Glomerular visceral epithelial cell (primary cell): ENCODE measurements around the gene LNP1.
"Not testable (repeated sequence)": the region's sequence is repeated elsewhere in the genome, so short reads cannot be mapped to it uniquely, and the experiment has no call there.

Source experiments
- DNase-seq: peaks from one replicate; pipeline ENCODE4 v3.0.0-alpha.2; 2016; ENCODE audit errors: extremely low spot score

The LNP1 gene, protein sequence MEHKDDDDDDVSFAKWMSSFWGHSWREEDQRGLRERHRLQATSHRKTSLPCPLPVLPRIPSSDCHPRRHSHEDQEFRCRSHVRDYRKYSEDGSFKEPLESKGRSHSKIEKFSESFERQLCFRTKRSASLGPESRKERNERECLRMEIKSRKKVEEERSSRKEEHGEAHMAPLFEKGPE

DNA sequence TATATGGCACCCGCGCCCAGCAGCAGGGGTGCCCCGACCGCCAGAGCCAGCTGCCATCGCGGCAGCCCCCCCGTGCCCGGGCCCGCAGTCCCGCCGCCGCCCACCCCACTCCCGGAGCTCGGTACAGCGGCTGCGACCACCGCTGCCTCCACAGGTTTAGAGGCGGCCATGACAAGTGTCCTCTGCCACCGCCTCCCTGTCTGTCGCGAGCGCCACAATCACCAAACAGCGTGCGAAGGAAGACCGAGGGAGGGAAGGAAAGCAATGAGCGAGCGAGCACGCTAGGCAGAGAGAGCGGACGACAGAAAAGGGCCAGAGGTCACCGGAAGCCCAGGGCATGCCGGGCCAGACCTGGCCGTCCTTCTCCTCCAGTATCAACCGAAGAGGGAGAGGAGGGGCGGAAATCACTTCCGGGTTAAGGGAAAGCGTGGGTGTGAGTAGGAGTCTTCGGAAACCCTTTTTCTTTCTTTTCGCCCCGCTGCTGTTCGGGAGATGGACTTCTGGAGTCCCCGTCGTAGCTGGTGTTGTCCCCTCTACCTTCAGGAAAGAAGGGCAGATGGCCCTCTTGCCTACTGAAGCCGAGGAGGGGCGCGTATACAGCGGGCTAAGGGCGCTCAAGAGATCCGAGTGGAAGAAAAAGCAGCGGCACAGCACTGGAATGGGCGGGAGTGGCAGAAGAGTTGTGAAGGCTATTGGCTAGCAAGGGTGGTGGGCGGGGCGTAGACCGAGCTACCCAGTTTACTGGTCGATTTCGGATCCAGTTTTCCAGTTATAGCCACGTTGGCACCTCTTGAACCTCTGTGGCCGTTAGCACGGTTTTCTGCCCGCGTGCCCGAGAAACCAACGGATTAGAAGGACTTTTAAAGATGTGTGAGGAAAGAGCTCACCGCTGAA lies at the start of gene LNP1, which contains the start of gene TOMM70:
Gene LNP1 (plus strand): TSS at position 760 of the 894 bp plus-strand sequence. CDS start 28,191 bp downstream, outside the sequence.
Gene TOMM70 (minus strand): TSS at position 310 of the 894 bp plus-strand sequence. CDS start 140 bp downstream, at position 170.
- peak; percentile 94 for DNase-seq

DNA sequence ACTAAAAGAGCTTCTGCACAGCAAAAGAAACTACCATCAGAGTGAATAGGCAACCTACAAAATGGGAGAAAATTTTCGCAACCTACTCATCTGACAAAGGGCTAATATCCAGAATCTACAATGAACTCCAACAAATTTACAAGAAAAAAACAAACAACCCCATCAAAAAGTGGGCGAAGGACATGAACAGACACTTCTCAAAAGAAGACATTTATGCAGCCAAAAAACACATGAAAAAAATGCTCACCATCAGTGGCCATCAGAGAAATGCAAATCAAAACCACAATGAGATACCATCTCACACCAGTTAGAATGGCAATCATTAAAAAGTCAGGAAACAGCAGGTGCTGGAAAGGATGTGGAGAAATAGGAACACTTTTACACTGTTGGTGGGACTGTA lies 49.6 kb upstream of the LNP1 start:
- not testable (repeated sequence) for DNase-seq

DNA sequence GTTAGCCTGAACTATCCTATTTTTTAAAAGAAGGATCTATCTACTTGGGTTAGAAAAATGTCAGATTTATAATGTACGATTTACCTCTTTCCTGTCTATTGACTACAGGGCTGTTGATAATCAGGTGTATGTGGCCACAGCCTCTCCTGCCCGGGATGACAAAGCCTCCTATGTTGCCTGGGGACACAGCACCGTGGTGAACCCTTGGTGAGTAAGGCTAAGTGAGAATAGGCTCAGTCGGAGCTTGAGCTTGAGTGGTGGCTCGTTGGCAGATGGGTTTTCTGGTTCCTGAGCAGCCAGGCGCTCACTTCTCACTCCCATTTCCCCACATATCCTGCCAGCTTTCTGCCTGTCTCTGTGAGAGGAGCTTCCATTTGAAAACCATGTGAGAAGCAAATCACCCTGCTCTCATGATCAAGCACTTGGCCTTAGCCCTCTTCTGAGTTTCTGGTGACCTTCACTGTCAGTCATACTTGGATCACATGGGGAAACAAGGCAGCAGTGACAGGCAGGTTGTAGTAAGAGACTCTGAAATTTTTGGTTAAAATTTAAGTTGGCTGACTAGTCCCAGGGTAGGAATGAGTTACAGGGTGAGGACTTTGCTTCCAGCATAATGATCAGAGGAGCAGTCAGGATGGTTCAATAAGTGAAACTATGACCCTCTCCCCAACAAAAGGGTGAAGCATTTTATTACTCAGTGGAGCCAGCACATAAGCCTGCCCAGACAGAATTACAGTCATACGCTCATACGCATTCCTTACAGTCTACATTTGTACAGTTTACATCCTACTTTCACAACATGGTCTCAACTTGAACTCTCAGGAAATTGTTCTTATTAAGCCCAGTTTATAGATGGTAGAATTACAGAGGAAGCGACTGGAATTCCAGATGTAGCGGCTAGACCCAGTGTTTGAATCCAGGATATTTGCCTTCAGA lies 48.8 kb upstream of the LNP1 start:
- peak; percentile 23 for DNase-seq

DNA sequence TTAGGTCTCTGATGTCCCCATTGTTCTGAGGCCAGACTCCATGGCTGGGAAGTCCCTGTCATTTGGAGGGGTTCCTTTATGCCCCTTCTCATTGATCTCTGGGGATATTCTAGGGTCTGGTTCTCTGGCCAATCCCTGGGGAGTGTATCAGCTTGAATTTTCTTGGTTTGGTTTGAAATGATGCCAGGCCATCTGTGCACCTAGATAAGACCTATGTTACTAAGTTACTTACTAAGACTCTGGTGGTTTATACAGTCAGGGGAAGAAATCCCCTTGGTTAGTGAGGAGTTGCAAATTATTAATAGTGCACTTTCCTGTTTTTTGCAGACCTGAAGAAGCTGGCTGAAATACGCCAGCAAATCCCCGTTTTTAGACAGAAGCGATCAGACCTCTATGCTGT lies 46.5 kb upstream of the LNP1 start:
- DNase-seq: peak; percentile 68

DNA sequence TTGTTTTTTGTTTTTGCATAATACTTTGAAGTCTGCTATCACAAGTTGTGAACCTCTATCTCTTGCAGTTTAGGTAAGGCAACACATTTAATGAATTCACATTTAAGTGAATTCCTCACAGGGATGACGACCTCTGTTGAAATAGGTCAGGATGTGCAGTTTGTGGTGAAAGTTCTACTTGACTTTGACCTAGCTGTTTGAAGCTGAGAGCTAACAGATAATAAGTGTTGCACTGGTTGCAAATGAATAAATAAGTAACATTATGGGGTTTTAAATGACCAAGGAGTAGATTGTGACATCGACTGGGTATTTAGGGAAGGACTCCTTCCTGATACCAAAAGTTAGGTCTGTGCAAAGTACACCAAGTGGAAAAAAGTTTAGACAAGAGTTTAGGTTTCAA lies 42.9 kb upstream of the LNP1 start:
- no peak for DNase-seq

DNA sequence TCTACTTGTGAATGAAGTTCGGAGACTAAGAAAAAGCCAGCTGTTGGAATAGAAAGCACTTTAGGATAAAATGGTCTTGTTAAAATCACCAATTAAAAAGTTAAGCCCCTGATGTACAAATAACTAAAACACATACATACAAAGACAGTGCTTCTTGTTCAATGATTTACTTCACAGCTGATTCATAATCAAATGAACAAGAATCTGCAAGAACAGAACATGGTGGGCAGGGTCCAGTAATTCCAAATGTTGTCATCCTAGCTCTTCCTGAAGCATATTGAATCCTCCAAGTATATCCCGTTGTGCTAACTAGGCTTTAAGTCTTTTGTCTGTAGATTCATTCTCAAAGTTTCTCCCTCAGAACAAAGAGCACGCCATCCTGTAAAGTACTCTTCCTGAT lies 42.3 kb upstream of the LNP1 start:
- no peak for DNase-seq

DNA sequence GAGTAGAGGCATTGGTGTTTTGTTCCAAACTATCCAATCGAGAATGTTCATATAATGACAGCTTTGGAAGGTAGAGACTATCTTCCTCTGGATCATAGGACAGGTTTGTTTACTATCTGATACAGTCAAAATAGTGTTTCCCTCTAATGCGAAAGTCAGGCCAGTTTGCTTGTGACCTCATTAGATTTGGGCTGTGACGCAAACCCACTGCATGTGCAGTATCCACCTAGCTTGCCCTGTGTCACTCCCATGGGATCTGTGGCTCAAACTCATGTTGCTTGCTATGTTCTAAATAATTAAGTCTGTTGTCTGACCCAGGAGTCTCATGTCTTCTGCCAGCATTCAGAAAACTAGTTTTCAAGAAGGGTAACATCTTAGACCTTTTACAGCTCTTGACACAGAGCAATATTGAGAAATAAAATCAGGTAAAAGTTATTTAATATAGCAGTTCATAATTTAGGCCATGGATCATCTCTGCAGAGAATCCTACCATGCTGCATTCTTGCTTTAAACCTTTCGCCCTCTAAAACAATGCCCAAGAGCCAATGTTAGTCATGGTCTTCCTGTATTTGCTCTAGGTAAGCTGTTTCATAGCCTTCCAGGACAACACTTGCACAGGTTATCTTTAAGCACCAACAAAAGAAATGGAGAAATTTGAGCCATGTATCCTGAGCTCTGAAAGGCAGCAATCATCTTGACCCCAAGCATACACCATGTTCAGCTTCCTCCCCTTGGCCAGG lies 40.4 kb upstream of the LNP1 start:
- no peak for DNase-seq

DNA sequence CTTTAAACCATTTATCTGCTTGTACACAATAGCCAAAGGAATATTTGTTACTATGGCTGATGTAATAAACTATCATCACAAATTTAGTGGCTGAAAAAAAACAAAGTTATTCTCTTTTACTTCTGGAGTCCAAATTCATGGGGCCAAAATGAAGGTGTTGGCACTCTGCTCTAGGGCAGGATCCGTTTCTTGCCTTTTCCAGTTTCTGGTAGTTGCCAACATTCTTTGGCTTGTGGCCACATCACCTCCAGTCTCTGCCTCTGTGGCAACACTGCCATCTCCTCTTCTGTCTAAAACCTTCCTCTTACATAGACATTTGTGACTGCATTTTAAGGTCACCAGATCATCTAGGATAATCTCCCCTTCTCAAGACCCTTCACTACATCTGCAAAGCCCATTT lies 39.4 kb upstream of the LNP1 start:
- no peak for DNase-seq

DNA sequence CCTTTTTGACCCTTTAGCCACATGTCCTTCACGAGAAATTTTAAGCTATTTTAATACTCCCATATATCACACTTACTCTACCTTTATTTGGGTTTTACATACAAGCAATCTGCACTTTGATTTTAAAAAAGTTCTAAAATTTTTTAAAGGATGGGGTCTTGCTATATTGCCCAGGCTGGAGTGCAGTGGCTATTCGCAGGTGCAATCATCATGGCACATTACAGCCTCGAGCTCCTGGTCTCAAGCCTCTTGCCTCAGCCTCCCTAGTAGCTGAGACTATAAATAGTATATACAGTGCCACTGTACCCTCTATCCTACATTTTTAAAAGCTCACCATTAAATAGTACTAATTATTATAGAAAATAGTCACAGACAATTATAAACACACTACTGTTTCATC lies 36.9 kb upstream of the LNP1 start:
- no peak for DNase-seq

DNA sequence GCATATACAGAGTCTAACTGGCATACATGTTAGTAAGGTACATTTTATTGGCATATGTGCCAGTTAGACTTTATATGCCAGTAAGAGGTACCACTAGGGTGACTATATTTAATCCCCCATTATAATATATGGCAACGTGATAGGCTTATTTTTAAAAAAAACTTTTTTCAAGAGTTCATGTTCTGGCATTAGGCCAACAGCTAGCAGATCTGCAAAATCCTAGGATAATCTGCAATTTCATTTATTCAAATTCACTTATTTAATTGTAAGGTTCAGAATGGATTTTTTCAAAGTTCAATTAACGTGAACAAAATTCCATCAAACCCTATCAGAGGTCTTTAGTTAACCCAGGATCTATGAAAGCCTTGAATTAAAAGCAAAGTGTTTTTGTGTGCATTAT lies 34.9 kb upstream of the LNP1 start:
- DNase-seq: no peak

DNA sequence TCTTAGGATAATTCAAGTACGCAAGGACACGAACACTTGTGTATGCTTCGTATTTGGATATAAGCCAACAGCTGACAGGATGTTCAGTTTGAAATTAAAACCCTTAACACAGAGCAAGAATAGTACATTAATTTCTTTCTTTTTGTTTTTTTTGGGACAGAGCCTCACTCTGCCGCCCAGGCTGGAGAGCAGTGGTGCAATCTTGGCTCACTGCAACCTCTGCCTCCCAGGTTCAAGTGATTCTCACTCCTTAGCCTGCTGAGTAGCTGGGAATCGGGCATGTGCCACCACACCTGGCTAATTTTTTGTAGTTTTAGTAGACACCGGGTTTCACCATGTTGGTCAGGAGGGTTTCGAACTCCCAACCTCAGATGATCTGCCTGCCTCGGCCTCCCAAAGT lies 32.9 kb upstream of the LNP1 start:
- no peak for DNase-seq

DNA sequence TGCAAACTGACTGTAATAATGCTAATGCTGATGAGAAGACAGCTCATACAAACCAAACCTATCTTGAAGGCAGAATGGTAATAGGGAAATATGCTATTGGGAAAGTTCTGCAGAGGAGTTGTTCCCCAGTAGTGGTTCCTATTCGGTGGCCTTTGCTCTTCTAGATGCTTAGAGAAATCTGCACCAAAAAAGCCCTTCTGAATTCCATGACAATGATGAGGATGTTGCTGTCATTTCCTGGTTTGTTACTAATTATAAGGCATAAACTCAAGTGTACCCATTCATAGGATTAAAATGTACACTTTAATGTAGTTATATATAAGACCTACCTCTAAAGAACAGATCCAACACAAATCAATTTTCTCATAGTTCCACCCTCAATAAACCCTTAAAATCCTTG lies 30.6 kb upstream of the LNP1 start:
- DNase-seq: no peak

DNA sequence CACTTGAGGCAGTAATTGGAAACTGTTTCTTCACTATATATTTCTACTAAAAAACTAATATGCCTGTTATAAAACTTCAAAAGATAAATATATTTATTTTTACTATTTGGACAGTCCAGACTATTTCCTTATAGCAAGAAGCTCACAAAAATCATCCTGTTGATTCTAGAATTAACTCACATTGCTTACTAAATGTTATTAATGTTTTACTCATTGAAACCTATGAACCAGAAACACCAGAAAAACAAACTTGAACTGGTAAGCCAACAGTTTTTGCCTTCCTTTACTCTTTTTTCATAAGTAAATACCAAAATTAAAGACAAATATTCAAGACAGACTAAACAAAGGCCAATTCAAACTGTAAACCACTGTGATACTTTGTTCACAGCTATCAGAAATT lies 26.8 kb upstream of the LNP1 start:
- DNase-seq: no peak

DNA sequence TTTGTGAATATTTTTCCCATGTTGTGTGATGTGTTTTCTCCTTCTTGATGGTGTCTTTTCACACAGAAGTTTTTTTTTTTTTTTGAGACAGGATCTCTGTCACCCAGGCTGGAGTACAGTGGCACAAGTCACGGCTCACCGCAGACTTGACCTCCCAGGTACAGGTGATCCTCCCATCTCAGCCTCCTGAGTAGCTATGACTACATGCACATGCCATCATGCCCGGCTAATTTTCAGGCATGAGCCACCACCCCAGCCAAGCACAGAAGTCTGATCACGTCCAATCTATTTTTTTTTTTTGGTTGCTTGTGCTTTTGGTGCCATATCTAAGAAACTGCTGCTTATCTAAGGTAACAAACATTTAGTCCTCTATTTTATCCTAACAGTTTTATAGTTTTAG lies 25.0 kb upstream of the LNP1 start:
- DNase-seq: no peak

DNA sequence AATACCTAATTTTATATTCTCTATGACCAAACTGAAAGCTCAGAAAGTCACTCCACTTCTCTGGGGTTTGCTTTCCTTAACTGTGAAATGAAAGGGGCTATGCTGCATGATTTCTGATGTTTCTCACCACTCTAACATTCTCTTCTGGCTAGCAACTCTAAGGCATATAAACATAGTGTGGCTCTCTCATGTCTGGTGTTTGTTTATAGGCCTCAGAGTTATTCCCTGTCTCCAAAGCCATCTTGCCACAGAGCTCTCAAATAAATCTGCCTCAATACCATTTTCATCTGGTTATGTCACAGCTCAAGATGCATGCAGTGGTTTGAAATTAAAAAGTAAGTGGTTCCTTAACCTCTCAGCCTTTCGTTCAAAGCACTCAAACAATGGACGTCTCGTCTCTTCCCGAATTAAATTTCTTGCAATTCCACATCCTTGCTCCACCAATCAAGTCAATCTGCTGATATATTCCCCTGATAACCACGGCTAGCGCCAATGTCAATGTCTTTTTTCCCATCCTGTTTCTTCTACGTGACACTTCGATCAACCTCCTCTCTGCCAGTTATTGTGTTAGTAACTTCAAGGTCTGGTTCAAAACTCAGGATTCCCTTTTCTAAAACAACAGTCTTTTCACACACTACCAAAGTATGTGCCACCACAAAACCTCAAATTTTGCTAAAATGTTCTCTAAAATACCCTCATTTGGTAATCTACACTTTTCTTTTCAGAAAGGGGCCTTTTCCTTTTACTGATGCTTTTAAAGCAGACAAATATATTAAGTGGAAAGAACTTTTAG lies 16.4 kb upstream of the LNP1 start:
- no peak for DNase-seq

DNA sequence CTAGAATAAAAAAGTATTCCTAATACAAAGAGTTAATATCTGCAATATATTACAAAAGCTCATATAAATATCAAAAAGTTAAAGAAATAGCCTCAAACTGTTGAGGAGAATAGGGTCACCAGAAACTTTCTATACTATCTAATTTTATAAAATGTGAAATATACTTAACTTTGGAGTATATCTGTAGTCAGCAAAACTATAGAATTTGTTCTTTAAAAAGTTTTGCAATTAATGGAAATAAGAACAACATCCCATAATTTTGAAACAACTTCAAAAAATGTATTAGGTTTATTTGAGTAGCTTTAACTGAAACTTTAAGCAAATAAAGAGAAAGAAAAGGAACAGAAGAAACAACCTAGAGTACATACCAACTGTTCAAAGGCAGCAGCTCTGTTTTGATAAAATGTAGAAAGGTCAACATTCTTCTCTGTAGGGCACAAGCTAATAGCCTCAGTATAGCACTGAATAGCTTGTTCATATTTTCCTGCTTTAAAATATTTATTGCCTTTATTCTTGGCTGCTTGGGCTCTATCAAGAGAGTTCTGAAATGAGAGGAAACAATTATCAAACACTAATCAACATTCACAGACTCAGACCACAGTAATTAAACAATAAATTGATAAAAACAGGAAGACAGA lies 14.8 kb upstream of the LNP1 start:
- DNase-seq: no peak

DNA sequence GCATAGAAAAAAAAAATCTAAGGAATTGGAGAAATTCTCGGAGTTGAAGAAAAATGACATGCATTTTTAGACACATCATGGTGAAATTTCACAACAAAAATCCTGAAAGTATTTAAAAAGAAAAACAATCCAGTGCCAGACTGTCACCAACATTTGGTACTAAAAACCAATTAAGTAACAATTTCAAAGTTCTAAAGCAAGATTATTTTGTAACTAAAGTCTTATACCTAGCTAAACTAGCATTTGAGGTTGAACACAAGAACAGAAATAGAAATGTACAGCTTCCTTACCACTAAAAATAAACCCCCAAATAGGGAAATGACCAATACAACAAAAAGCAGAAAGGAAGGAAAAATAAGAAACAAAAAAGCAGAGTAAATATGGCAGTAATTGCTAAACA lies 12.3 kb upstream of the LNP1 start:
- no peak for DNase-seq

DNA sequence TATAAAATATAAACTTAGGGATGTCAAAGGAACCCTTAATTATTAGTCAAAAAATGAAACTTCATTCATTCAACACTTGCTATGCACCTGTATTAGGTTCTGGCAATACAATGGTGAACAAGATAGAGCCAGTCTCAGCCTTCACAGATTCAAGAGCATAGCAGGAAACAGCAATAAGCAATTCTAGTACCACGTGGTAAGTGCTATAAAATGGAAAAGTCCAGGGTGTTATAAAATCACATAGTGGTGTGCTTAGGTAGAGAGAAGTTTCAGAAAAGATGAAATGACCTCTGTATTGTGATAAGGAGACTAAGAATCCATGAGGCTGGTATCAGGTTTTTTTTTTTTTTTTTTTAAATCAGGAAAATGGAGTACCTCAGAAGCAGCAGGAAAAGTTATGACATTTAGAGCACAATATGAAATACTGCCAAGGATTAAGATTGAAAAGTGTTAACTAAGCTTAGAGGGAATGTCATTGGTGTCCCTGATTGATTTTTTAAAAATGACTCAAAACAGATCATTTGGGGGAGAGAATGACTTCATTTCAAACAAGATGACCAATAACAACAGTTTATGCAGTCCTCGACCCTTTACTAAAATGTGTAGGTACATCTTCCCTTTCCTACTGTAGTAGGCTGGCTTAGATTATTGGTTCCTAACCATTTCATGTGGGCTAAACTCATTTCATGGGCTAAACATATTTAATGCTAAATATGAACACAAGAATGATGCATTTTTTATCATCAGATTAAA lies 5.5 kb upstream of the LNP1 start:
- DNase-seq: no peak

DNA sequence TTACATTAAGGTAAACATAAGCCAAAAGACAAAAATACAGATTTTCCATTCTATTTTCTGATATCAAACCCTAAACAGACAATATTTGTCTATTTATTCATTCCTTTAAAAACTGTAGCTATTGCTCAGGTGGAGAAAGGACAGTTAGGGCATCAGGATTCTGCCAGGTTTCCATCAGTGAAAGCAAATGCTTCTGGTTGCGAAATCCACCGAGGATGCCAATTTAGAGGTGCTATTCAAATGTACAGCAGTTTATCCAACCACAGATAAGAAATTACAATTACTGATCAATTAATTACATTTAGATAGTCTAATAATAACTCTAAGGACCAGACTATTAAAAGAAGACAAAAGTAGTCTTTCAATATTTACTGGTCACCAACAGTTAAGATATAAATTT lies 4.4 kb upstream of the LNP1 start:
- DNase-seq: no peak
